GM19372 (cell line): ENCODE measurements around the gene PCDHB9.
"Not testable (repeated sequence)": the region's sequence is repeated elsewhere in the genome, so short reads cannot be mapped to it uniquely, and the experiment has no call there.

ENCODE experiments used
- ATAC-seq: cut with Tn5 transposase; IDR thresholded peaks from one replicate; pipeline ENCODE4 v1.9.1; 2021; ENCODE audit warnings: mild to moderate bottlenecking, low read depth, moderate library complexity; ENCODE audit not compliant: unreplicated experiment

Gene PCDHB9

GRCh38 chr5:141184117-141184855 lies 2.7 kb upstream of the PCDHB9 start:
- not testable (repeated sequence) for ATAC-seq

- not testable (repeated sequence) for ATAC-seq
Observed at GRCh38 chr5:141188682-141189081, 1.7 kb downstream of the PCDHB9 start.

DNA sequence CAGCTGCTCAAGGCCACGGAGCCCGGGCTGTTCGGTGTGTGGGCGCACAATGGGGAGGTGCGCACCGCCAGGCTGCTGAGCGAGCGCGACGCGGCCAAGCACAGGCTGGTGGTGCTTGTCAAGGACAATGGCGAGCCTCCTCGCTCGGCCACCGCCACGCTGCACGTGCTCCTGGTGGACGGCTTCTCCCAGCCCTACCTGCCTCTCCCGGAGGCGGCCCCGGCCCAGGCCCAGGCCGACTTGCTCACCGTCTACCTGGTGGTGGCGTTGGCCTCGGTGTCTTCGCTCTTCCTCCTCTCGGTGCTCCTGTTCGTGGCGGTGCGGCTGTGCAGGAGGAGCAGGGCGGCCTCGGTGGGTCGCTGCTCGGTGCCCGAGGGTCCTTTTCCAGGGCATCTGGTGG lies 2.2 kb downstream of the PCDHB9 start:
- not testable (repeated sequence) for ATAC-seq

DNA sequence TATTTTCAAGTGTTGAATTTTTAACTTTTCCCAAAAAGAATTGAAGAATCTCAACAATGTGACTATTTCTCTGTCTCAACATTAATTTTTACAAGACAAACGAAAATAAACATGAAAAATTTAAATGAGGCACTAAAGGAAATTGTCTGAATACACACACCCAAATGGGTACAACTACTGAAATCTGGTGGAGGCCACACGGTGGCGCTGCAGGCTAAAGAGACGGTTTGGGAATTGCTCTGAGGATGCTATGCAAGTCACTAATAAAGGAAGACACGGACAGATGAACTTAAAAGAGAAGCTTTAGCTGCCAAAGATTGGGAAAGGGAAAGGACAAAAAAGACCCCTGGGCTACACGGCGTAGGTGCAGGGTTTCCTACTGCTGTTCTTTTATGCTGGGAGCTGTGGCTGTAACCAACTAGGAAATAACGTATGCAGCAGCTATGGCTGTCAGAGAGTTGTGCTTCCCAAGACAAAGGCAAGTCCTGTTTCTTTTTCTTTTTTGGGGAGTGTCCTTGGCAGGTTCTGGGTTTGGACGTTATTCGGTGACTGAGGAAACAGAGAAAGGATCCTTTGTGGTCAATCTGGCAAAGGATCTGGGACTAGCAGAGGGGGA lies 5.3 kb downstream of the PCDHB9 start, which contains the start of gene PCDHB10:
PCDHB10 (plus strand) TSS at position 244 of the 616 bp plus-strand sequence; CDS start at position 444, 200 bp downstream.
- ATAC-seq: no peak

DNA sequence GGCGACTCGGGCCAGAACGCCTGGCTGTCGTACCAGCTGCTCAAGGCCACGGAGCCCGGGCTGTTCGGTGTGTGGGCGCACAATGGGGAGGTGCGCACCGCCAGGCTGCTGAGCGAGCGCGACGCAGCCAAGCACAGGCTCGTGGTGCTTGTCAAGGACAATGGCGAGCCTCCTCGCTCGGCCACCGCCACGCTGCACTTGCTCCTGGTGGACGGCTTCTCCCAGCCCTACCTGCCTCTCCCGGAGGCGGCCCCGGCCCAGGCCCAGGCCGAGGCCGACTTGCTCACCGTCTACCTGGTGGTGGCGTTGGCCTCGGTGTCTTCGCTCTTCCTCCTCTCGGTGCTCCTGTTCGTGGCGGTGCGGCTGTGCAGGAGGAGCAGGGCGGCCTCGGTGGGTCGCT lies 7.4 kb downstream of the PCDHB9 start:
- ATAC-seq: not testable (repeated sequence)

DNA sequence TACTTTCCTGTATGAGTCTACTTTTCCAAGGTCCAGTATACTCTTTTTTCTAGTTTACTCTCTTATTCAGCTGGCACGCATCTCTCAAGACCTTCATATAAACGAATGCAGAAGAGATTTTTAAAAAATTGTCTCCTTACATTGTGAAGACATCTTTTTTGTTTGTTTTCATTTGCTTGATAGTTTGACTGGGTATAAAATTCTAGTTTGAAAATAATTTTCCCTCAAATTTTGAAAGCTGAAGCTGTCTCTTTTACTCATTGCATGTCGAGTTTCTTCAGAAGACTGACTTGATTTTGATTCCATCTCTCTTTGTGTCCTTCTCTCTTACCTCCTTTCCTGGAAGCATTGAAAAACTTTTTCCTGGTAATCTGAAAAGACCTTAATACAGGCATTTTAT lies 9.4 kb downstream of the PCDHB9 start:
- no peak for ATAC-seq

GRCh38 chr5:141199359-141200235 lies 12.6 kb downstream of the PCDHB9 start, which contains the start of gene PCDHB11:
Gene PCDHB11 (plus strand): TSS chr5:141199627. CDS start chr5:141199775, 148 bp downstream.
- ATAC-seq: no peak

- ATAC-seq: not testable (repeated sequence)
Observed at GRCh38 chr5:141201126-141201525, 14.2 kb downstream of the PCDHB9 start.

DNA sequence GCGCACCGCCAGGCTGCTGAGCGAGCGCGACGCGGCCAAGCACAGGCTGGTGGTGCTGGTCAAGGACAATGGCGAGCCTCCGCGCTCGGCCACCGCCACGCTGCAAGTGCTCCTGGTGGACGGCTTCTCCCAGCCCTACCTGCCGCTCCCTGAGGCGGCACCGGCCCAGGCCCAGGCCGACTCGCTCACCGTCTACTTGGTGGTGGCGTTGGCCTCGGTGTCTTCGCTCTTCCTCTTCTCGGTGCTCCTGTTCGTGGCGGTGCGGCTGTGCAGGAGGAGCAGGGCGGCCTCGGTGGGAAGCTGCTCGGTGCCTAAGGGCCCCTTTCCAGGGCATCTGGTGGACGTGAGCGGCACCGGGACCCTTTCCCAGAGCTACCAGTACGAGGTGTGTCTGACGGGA lies 14.7 kb downstream of the PCDHB9 start:
- not testable (repeated sequence) for ATAC-seq

DNA sequence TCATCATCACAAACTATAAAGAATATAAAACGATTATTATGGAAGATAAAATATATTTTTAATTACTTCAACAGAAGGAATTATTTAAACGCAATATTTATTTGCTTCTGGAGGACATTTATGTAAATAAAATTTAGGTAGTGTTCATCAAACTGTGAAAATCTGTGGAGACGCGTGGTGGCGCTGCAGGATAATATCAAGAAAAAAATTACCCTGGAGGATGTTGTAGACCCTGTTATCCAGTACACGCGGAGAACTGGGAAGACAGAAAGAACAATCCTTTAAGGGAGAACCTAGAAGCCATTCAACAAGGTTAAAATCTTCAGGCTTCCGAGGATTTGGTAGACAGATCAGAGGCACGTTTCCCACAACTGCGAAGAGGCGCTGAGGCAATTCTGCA lies 21.5 kb downstream of the PCDHB9 start, which contains the start of gene PCDHB12:
PCDHB12 (plus strand) TSS at position 242 of the 400 bp plus-strand sequence. CDS start 189 bp downstream, outside the sequence.
- ATAC-seq: no peak

- not testable (repeated sequence) for ATAC-seq
Observed at GRCh38 chr5:141210281-141210680, 23.3 kb downstream of the PCDHB9 start.

- ATAC-seq: not testable (repeated sequence)
Observed at GRCh38 chr5:141210849-141211248, 23.9 kb downstream of the PCDHB9 start.

GRCh38 chr5:141213656-141214339 lies 26.8 kb downstream of the PCDHB9 start, which contains the start of gene PCDHB13:
Gene PCDHB13 (plus strand): TSS chr5:141213919. CDS start chr5:141214124, 205 bp downstream.
- ATAC-seq: not testable (repeated sequence)

- ATAC-seq: not testable (repeated sequence)
Observed at GRCh38 chr5:141214583-141214982, 27.6 kb downstream of the PCDHB9 start.

GRCh38 chr5:141215504-141215903 lies 28.5 kb downstream of the PCDHB9 start:
- ATAC-seq: not testable (repeated sequence)

GRCh38 chr5:141216035-141216434 lies 29.1 kb downstream of the PCDHB9 start:
- ATAC-seq: not testable (repeated sequence)

GRCh38 chr5:141223112-141223783 lies 36.3 kb downstream of the PCDHB9 start, which contains the start of gene PCDHB14:
Gene PCDHB14 (plus strand): TSS chr5:141223343. CDS start chr5:141223506, 163 bp downstream.
- ATAC-seq: no peak

DNA sequence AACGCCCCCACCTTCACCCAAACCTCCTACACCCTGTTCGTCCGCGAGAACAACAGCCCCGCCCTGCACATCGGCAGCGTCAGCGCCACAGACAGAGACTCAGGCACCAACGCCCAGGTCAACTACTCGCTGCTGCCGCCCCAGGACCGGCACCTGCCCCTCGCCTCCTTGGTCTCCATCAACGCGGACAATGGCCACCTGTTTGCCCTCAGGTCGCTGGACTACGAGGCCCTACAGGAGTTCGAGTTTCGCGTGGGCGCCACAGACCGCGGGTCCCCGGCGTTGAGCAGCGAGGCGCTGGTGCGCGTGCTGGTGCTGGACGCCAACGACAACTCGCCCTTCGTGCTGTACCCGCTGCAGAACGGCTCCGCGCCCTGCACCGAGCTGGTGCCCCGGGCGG lies 37.9 kb downstream of the PCDHB9 start:
- ATAC-seq: not testable (repeated sequence)

- ATAC-seq: not testable (repeated sequence)
Observed at GRCh38 chr5:141225421-141225820, 38.5 kb downstream of the PCDHB9 start.
